SK-N-SH treated with all-trans-retinoic acid at 6 μM for 48 hours (cell line): Measurements from ENCODE around the gene CGN.

Experiments used
- BACH2 ChIP-seq: fragments of 250-450 bp; sonication (Bioruptor Pico); IDR thresholded peaks from 2 replicates; pipeline ENCODE4 v1.9.0; 2021; ENCODE audit warnings: mild to moderate bottlenecking, borderline replicate concordance
- CREB5 ChIP-seq: fragments of 250-450 bp; sonication (Bioruptor Pico); IDR thresholded peaks from 2 replicates; pipeline ENCODE4 v1.5.1; 2020; ENCODE audit warnings: low read depth, mild to moderate bottlenecking, moderate library complexity
- PPARA ChIP-seq: fragments of 250-450 bp; sonication (Bioruptor Pico); IDR thresholded peaks from 2 replicates; pipeline ENCODE4 v1.5.0; 2020; ENCODE audit warnings: mild to moderate bottlenecking, borderline replicate concordance
- RARB ChIP-seq: fragments of 250-450 bp; sonication (Bioruptor Pico); IDR thresholded peaks from 2 replicates; pipeline ENCODE4 v1.8.0; 2021; ENCODE audit warnings: mild to moderate bottlenecking, moderate library complexity
- ZFP3 ChIP-seq: fragments of 250-450 bp; sonication (Bioruptor Pico); IDR thresholded peaks from 2 replicates; pipeline ENCODE4 v1.5.0; 2020; ENCODE audit warnings: mild to moderate bottlenecking, moderate library complexity
- ZNF565 ChIP-seq: fragments of 450-650 bp; formaldehyde crosslinking; conservative IDR thresholded peaks from 2 replicates; pipeline ENCODE4 v1.5.0; 2020; ENCODE audit warnings: low read depth, mild to moderate bottlenecking, moderate library complexity
- ZNF70 ChIP-seq: fragments of 450-650 bp; formaldehyde crosslinking; IDR thresholded peaks from 2 replicates; pipeline ENCODE4 v1.5.0; 2020; ENCODE audit warnings: mild to moderate bottlenecking, moderate library complexity
- ZNF8 ChIP-seq: fragments of 450-650 bp; formaldehyde crosslinking; IDR thresholded peaks from 2 replicates; pipeline ENCODE4 v1.5.0; 2020; ENCODE audit warnings: mild to moderate bottlenecking, moderate library complexity

GRCh38 chr1:151520359-151520758 is 9.2 kb downstream of the CGN start:
- no peak for TF ChIP-seq RARB
- no peak for TF ChIP-seq BACH2 (CRISPR knock-in tag)
- TF ChIP-seq ZNF565 (CRISPR knock-in tag): no peak
- TF ChIP-seq ZNF8: no peak
- TF ChIP-seq ZNF70: no peak
- TF ChIP-seq PPARA (CRISPR knock-in tag): no peak
- no peak for TF ChIP-seq ZFP3 (CRISPR knock-in tag)
- no peak for TF ChIP-seq CREB5 (CRISPR knock-in tag)
